ENCODE results near the gene UBE3B. TPM values are rescaled to one million over a fixed set of nuclear protein-coding genes. Genes with fewer than 3 reads are reported as not detected.

Gene UBE3B
- total RNA-seq, 1 experiment from 2014 or later: 48.0 TPM

GRCh38 chr12:109483346-109483745, 5.9 kb downstream of the UBE3B start:
- no TSS peak for BruUV-seq (replicated peaks)
- ChIA-PET CTCF (no interaction called here), POLR2A (ENCODE audit: unreplicated experiment) (interaction anchor here (0.6 kb wide), 1 partner anchor 30 kb away, joined by 6 read pairs; no protein-coding TSS in a partner anchor)
- H3K27me3 ChIP-seq (ENCODE audit: insufficient read depth, low read depth): no peaks in the 10 kb centered on the region
- no peak overlapping the region for H3K27ac ChIP-seq
- intact Hi-C loops (cut with micrococcal nuclease; ENCODE audit: unreplicated experiment): no loop called here
- no peak for TF ChIP-seq EZH2 (IDR thresholded peaks at IDR 0.05; ENCODE audit: low read depth)
- TF ChIP-seq CTCF (conservative IDR thresholded peaks at IDR 0.05): no peak
- no peak for DNase-seq
- no peaks in the 10 kb centered on the region for H3K9me3 ChIP-seq (ENCODE audit: insufficient read depth, low read depth)
- peaks cover 13% of the 10 kb centered on the region for H3K79me2 ChIP-seq (ENCODE audit: low read depth)
- no peak overlapping the region for H3K4me3 ChIP-seq
- H3K4me1 ChIP-seq (replicated peaks; ENCODE audit: insufficient read depth): peaks cover 6% of the 10 kb centered on the region; the same call in 1 of the 2 replicates
- H3K4me2 ChIP-seq: no peak overlapping the region
- no peaks in the 10 kb centered on the region for H3K9me2 ChIP-seq (ENCODE audit: insufficient read depth)
- no peaks in the 10 kb centered on the region for H3F3A ChIP-seq (ENCODE audit: insufficient read depth, low read depth)
- H4K20me1 ChIP-seq (ENCODE audit: insufficient read depth): no peaks in the 10 kb centered on the region
- no peak overlapping the region for H2AFZ ChIP-seq
- H3K36me3 ChIP-seq (ENCODE audit: low read depth): peaks cover 15% of the 10 kb centered on the region; the same call in 1 of the 2 replicates

GRCh38 chr12:109485201-109485600, 7.8 kb downstream of the UBE3B start:
- Histone ChIP-seq H3K4me2 (no peak overlapping the region), H3K36me3 (ENCODE audit: low read depth) (peaks cover 15% of the 10 kb centered on the region), H3K79me2 (ENCODE audit: low read depth) (no peaks in the 10 kb centered on the region), H3K9me2 (ENCODE audit: insufficient read depth) (no peaks in the 10 kb centered on the region), H2AFZ (no peak overlapping the region), H3K4me1 (replicated peaks; ENCODE audit: insufficient read depth) (no peaks in the 10 kb centered on the region), H3K9me3 (ENCODE audit: insufficient read depth, low read depth) (no peaks in the 10 kb centered on the region), H3K27me3 (ENCODE audit: insufficient read depth, low read depth) (no peaks in the 10 kb centered on the region), H3K27ac (no peak overlapping the region), H3F3A (ENCODE audit: insufficient read depth, low read depth) (no peaks in the 10 kb centered on the region), H4K20me1 (ENCODE audit: insufficient read depth) (no peaks in the 10 kb centered on the region), H3K4me3 (no peak overlapping the region)
- no peak for TF ChIP-seq EZH2 (IDR thresholded peaks at IDR 0.05; ENCODE audit: low read depth)
- no peak for TF ChIP-seq CTCF (conservative IDR thresholded peaks at IDR 0.05)
- BruUV-seq (replicated peaks): no TSS peak
- no peak for DNase-seq
- intact Hi-C loops (cut with micrococcal nuclease; ENCODE audit: unreplicated experiment): no loop called here
- CTCF ChIA-PET: no interaction called here
- POLR2A ChIA-PET (ENCODE audit: unreplicated experiment): no interaction called here

- no peaks in the 10 kb centered on the region for H3K79me2 ChIP-seq (ENCODE audit: low read depth)
- H3F3A ChIP-seq (ENCODE audit: insufficient read depth, low read depth): no peaks in the 10 kb centered on the region
- no peaks in the 10 kb centered on the region for H4K20me1 ChIP-seq (ENCODE audit: insufficient read depth)
- H3K9me2 ChIP-seq (ENCODE audit: insufficient read depth): no peaks in the 10 kb centered on the region
- no peak for DNase-seq
- intact Hi-C loops (cut with micrococcal nuclease; ENCODE audit: unreplicated experiment): no loop called here
- CTCF ChIA-PET: no interaction called here
- no peak overlapping the region for H3K27ac ChIP-seq
- no peak overlapping the region for H3K4me3 ChIP-seq
- BruUV-seq (replicated peaks): no TSS peak
- H2AFZ ChIP-seq: no peak overlapping the region
- peaks cover 15% of the 10 kb centered on the region for H3K36me3 ChIP-seq (ENCODE audit: low read depth)
- TF ChIP-seq CTCF (conservative IDR thresholded peaks at IDR 0.05) (no peak), EZH2 (IDR thresholded peaks at IDR 0.05; ENCODE audit: low read depth) (no peak)
- H3K9me3 ChIP-seq (ENCODE audit: insufficient read depth, low read depth): no peaks in the 10 kb centered on the region
- POLR2A ChIA-PET (ENCODE audit: unreplicated experiment): no interaction called here
- H3K27me3 ChIP-seq (ENCODE audit: insufficient read depth, low read depth): no peaks in the 10 kb centered on the region
- H3K4me2 ChIP-seq: no peak overlapping the region
- H3K4me1 ChIP-seq (replicated peaks; ENCODE audit: insufficient read depth): no peaks in the 10 kb centered on the region
Observed at GRCh38 chr12:109487181-109488050, 10.0 kb downstream of the UBE3B start.

Measured in PC-9 (cell line).